Measurements from ENCODE around the gene OR10K2. TPM values are rescaled to one million over a fixed set of nuclear protein-coding genes. Genes with fewer than 3 reads are reported as not detected.
"Not testable (repeated sequence)": the region's sequence is repeated elsewhere in the genome, so short reads cannot be mapped to it uniquely, and the experiment has no call there.

Gene OR10K2
- total RNA-seq, 1 donor = not detected

- no peak overlapping the region for H3K4me3 ChIP-seq (ENCODE audit: low read depth, low read length)
- no peak for DNase-seq (ENCODE audit: low read depth)
- TF ChIP-seq CTCF (IDR thresholded peaks at IDR 0.05; ENCODE audit: insufficient read depth, low read length) = no peak
These were observed 25.2 kb downstream of the OR10K2 start for GRCh38 chr1:158400871-158401270.

GRCh38 chr1:158398818-158399514 is 27.1 kb downstream of the OR10K2 start, which contains the start of gene OR10T2:
Gene OR10T2, minus strand, starts transcription at chr1:158399466. Its CDS starts 0 bp downstream, at chr1:158399466.
- TF ChIP-seq CTCF (IDR thresholded peaks at IDR 0.05; ENCODE audit: insufficient read depth, low read length) = no peak
- no peak for DNase-seq (ENCODE audit: low read depth)
- no peak within 1 kb of the TSS for H3K4me3 ChIP-seq (ENCODE audit: low read depth, low read length)

- no peak for TF ChIP-seq CTCF (IDR thresholded peaks at IDR 0.05; ENCODE audit: insufficient read depth, low read length)
- no peak for DNase-seq (ENCODE audit: low read depth)
- H3K4me3 ChIP-seq (ENCODE audit: low read depth, low read length) = no peak overlapping the region
These were observed 29.4 kb downstream of the OR10K2 start for GRCh38 chr1:158396646-158397045.

GRCh38 chr1:158393476-158393875 is 32.6 kb downstream of the OR10K2 start:
- H3K4me3 ChIP-seq (ENCODE audit: low read depth, low read length) = no peak overlapping the region
- DNase-seq (ENCODE audit: low read depth) = no peak
- TF ChIP-seq CTCF (IDR thresholded peaks at IDR 0.05; ENCODE audit: insufficient read depth, low read length) = no peak

- no peak overlapping the region for H3K4me3 ChIP-seq (ENCODE audit: low read depth, low read length)
- DNase-seq (ENCODE audit: low read depth) = no peak
- no peak for TF ChIP-seq CTCF (IDR thresholded peaks at IDR 0.05; ENCODE audit: insufficient read depth, low read length)
These were observed 34.9 kb downstream of the OR10K2 start for GRCh38 chr1:158391099-158391498.

- no peak overlapping the region for H3K4me3 ChIP-seq (ENCODE audit: low read depth, low read length)
- TF ChIP-seq CTCF (IDR thresholded peaks at IDR 0.05; ENCODE audit: insufficient read depth, low read length) = no peak
- DNase-seq (ENCODE audit: low read depth) = no peak
These were observed 35.7 kb downstream of the OR10K2 start for GRCh38 chr1:158390331-158390730.

- TF ChIP-seq CTCF (IDR thresholded peaks at IDR 0.05; ENCODE audit: insufficient read depth, low read length) = no peak
- H3K4me3 ChIP-seq (ENCODE audit: low read depth, low read length) = no peak overlapping the region
- DNase-seq (ENCODE audit: low read depth) = no peak
These were observed 51.2 kb downstream of the OR10K2 start for GRCh38 chr1:158374860-158375259.

GRCh38 chr1:158374101-158374500 is 51.9 kb downstream of the OR10K2 start:
- DNase-seq (ENCODE audit: low read depth); H3K4me3 ChIP-seq (ENCODE audit: low read depth, low read length): not testable (repeated sequence)
